Upper lobe of left lung (tissue), 6 donors: Measurements from ENCODE around the gene WIPF1. TPM values are rescaled to one million over a fixed set of nuclear protein-coding genes. Genes with fewer than 3 reads are reported as not detected.

Experiments
- ATAC-seq, 2 donors: fragments of 200-7000 bp; cut with Tn5 transposase; one replicate each; pipeline ENCODE4 v1.9.1; 2022; ENCODE audit warnings: mild to moderate bottlenecking in 2 of 2, moderate library complexity in 2 of 2; ENCODE audit not compliant: low FRiP score in 2 of 2
- DNase-seq, 2 donors: peaks; one replicate each; pipeline ENCODE4 v3.0.0-alpha.2; 2019 to 2020
- H3K27ac ChIP-seq, 4 donors: fragments of 200-600 bp; sonication (generic); one replicate each; pipeline ENCODE4 v1.5.1; 2016 to 2019
- H3K27me3 ChIP-seq, 4 donors: fragments of 200-600 bp; sonication (generic); one replicate each; pipeline ENCODE4 v1.5.1; 2017 to 2019
- H3K36me3 ChIP-seq, 4 donors: fragments of 200-600 bp; sonication (generic); one replicate each; pipeline ENCODE4 v1.5.1; 2016 to 2019
- H3K4me1 ChIP-seq, 4 donors: fragments of 200-600 bp; sonication (generic); one replicate each; pipeline ENCODE4 v1.5.1; 2018 to 2019
- H3K4me3 ChIP-seq, 4 donors: fragments of 200-600 bp; sonication (generic); one replicate each; pipeline ENCODE4 v1.5.1; 2017 to 2019; ENCODE audit warnings: mild to moderate bottlenecking in 2 of 4, moderate library complexity in 1 of 4
- H3K9me3 ChIP-seq, 4 donors: fragments of 200-600 bp; sonication (generic); one replicate each; pipeline ENCODE4 v1.5.1; 2018 to 2019
- EP300 ChIP-seq, 4 donors: sonication (generic); formaldehyde crosslinking; IDR thresholded peaks; one replicate each; pipeline ENCODE4 v1.5.1; 2017; ENCODE audit warnings: antibody characterized with exemption in 4 of 4, control low read depth in 2 of 4
- POLR2A ChIP-seq, 4 donors: fragments of 450-650 bp; IDR thresholded peaks; one replicate each; pipeline ENCODE4 v1.5.1; 2016 to 2017; ENCODE audit warnings: antibody characterized with exemption in 4 of 4, mild to moderate bottlenecking in 2 of 4
- POLR2AphosphoS5 ChIP-seq, 2 donors: sonication (generic); formaldehyde crosslinking; IDR thresholded peaks; one replicate each; pipeline ENCODE4 v1.5.1; 2017; ENCODE audit warnings: antibody characterized with exemption in 2 of 2
- WGBS, 2 donors: methylation state at CpG; one replicate each; pipeline ENCODE4 v1.1.5; 2017 to 2018; 5-methylcytosine and 5-hydroxymethylcytosine counted together
- total RNA-seq, 6 donors: library from RNA; depleted of rRNA in 4 of 6; stranded (reverse); fragments of >200 nt in 4 of 6; gene quantifications; one replicate each; pipeline versions ENCODE4 v1.1.0 to v1.2.1, GENCODE V29; 2016 to 2021
- TF ChIP-seq, protein P1 (sequence below), 6 experiments: fragments of 450-650 bp in 4 of 6; fragments of 200-600 bp in 2 of 6; sonication (generic) in 2 of 6; IDR thresholded peaks; one replicate each; pipeline ENCODE4 v1.5.1; 2016 to 2019; ENCODE audit warnings: antibody characterized with exemption in 6 of 6
- donor health status: DM: no; HTN: no; CAD: no; lungs with moderate emphysema.
- donor health status: DM: no; HTN: yes; CAD: no; lungs with severe emphysema.

The WIPF1 gene
- total RNA-seq, 6 donors from 2014 or later, result 25.1 to 79.0 (median 48.9) TPM

DNA sequence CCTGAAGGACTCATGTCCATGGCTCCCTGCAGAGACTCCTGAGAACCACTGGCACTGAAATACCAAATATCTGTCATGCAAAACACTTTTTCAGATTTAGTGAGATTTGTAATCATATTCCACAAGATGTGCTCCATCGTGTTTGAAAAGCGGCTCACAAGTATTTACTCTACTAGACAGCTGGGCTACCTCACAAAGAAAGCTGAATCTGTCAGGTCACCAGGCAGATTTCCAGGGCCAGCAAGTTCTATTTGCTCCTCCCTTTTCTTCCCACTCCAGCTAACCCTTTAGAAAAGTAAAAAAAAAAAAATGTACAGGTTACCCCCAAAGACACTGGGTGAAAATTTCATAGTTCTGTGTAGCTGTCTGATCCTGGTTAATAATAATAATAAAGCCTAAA, 22.9 kb downstream of the WIPF1 start:
- WGBS, 2 donors, result 19 to 31% methylated on average over 2 of the region's 2 CpGs
- no peak overlapping the region for H3K4me3 ChIP-seq
- ATAC-seq (no peak), DNase-seq (no peak)
- no peak overlapping the region for H3K27ac ChIP-seq
- peaks cover 8 to 68% (median 24%) of the 10 kb centered on the region in 4 donors for H3K36me3 ChIP-seq
- H3K9me3 ChIP-seq, result no peaks in the 10 kb centered on the region
- peaks cover 3 to 15% (median 12%) of the 10 kb centered on the region in 4 donors for H3K4me1 ChIP-seq
- TF ChIP-seq POLR2A (IDR thresholded peaks at IDR 0.05), result no peak
- TF ChIP-seq, protein P1, sequence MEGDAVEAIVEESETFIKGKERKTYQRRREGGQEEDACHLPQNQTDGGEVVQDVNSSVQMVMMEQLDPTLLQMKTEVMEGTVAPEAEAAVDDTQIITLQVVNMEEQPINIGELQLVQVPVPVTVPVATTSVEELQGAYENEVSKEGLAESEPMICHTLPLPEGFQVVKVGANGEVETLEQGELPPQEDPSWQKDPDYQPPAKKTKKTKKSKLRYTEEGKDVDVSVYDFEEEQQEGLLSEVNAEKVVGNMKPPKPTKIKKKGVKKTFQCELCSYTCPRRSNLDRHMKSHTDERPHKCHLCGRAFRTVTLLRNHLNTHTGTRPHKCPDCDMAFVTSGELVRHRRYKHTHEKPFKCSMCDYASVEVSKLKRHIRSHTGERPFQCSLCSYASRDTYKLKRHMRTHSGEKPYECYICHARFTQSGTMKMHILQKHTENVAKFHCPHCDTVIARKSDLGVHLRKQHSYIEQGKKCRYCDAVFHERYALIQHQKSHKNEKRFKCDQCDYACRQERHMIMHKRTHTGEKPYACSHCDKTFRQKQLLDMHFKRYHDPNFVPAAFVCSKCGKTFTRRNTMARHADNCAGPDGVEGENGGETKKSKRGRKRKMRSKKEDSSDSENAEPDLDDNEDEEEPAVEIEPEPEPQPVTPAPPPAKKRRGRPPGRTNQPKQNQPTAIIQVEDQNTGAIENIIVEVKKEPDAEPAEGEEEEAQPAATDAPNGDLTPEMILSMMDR (IDR thresholded peaks at IDR 0.05), result no peak
- TF ChIP-seq POLR2AphosphoS5 (IDR thresholded peaks at IDR 0.05), result no peak
- H3K27me3 ChIP-seq, result no peaks in the 10 kb centered on the region

DNA sequence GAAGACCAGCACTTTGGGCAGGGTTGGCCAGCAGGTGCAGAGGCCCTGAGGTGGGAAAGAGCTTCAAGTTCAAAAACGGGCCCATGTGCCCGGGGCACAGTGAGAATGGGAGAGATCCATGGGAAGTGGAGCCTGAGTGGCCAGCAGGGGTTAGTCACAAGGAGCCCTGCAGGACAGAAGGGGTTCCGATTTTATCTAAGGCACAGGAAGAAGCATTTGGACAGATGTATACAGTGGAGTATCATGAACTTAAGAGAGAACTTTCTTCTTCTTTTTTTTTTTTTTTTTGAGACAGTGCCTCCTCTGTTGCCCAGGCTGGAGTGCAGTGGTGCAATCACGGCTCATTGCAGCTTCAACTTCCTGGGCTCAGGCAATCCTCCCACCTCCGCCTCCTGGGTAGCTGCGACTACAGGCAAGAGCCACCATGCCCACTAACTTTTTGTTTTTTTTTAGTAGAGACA, 24.0 kb downstream of the WIPF1 start:
- Histone ChIP-seq H3K36me3 (peaks cover 8 to 59% (median 20%) of the 10 kb centered on the region in 4 donors), H3K27ac (peak overlapping the region in 1 of 4 donors; percentile 36), H3K4me1 (peaks cover 3 to 15% (median 12%) of the 10 kb centered on the region in 4 donors), H3K27me3 (no peaks in the 10 kb centered on the region), H3K9me3 (no peaks in the 10 kb centered on the region), H3K4me3 (no peak overlapping the region)
- 58 to 72% methylated on average over 6 of the region's 6 CpGs for WGBS, 2 donors
- DNase-seq (peak in 1 of 2 donors; percentile 73), ATAC-seq (peak; percentile 65 to 73)
- TF ChIP-seq, protein P1 (IDR thresholded peaks at IDR 0.05), result no peak
- TF ChIP-seq POLR2AphosphoS5 (IDR thresholded peaks at IDR 0.05) (no peak), EP300 (IDR thresholded peaks at IDR 0.05) (no peak), POLR2A (IDR thresholded peaks at IDR 0.05) (no peak)

DNA sequence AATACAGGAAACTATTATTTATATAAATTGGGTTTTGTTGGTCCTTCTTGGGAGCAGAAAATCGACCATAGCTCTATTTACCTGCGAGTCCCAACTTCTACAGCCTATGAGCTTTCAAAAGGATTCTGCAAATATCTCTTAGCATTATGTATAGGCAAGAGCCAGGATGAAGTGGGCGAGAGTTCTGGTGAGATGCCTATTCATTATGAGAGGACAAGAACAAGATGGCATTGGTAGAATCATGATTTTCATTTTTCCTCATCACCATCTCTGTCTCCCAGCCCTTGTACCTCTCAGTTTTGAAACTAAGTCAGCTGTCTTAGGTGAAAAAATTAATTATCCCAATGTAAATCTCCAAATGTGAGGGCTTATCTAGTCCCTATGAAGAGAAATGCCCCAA, 25.0 kb downstream of the WIPF1 start:
- DNase-seq, result no peak
- Histone ChIP-seq H3K36me3 (peaks cover 8 to 58% (median 24%) of the 10 kb centered on the region in 4 donors), H3K27me3 (no peaks in the 10 kb centered on the region), H3K4me1 (peaks cover 3 to 15% (median 12%) of the 10 kb centered on the region in 4 donors), H3K9me3 (no peaks in the 10 kb centered on the region), H3K27ac (no peak overlapping the region), H3K4me3 (no peak overlapping the region)
- TF ChIP-seq, protein P1 (IDR thresholded peaks at IDR 0.05), result no peak
- TF ChIP-seq EP300 (IDR thresholded peaks at IDR 0.05), result no peak
- TF ChIP-seq POLR2A (IDR thresholded peaks at IDR 0.05), result no peak
- no peak for TF ChIP-seq POLR2AphosphoS5 (IDR thresholded peaks at IDR 0.05)
- no peak for ATAC-seq
- 79 to 88% methylated on average over 3 of the region's 3 CpGs for WGBS, 2 donors

DNA sequence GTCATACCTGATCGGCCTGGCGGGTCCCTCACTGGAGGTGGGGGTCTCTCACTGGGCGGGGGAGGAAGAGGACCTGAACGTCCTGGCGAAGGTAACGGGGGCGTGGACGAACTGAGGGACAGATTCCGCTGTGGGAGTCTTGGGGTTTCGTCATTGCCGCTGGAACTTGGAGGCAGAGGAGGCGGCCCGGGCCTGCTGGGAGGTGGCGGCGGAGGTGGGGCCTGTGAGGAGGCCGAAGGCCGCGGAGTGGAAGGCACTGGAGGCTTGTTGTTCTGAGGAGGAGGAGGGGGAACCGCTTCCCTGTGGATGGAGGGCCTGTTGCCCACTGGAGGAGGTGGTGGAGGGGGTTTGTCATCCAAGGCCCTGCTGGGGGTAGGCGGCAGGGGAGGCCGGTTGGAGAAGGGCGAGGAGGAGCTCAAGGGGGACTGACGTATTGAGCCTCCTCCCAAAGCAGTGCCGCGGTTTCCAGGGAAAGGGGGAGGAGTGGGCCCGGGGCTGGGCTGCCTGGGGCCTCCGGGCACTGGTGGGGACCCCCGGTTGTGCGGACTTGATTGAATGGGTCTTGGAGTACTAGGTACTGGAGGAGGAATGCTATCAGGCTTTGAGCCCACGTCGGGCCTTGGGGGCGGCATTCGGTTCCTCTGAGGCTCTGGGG, 25.8 kb downstream of the WIPF1 start:
- ATAC-seq (no peak), DNase-seq (peak in 1 of 2 donors; percentile 71)
- Histone ChIP-seq H3K4me3 (no peak overlapping the region), H3K27me3 (no peaks in the 10 kb centered on the region), H3K36me3 (peaks cover 8 to 61% (median 32%) of the 10 kb centered on the region in 4 donors), H3K9me3 (no peaks in the 10 kb centered on the region), H3K4me1 (peaks cover 3 to 15% (median 12%) of the 10 kb centered on the region in 4 donors), H3K27ac (no peak overlapping the region)
- TF ChIP-seq, protein P1 (IDR thresholded peaks at IDR 0.05), result no peak
- no peak for TF ChIP-seq POLR2AphosphoS5 (IDR thresholded peaks at IDR 0.05)
- no peak for TF ChIP-seq POLR2A (IDR thresholded peaks at IDR 0.05)
- no peak for TF ChIP-seq EP300 (IDR thresholded peaks at IDR 0.05)
- WGBS, 2 donors, result 89 to 92% methylated on average over 25 to 33 of the region's 33 CpGs
